BLaER1 (cell line): Measurements from ENCODE around the gene DDX39A.

Source experiments
- H3K27ac ChIP-seq: shearing (Covaris generic); formaldehyde crosslinking; 2 replicates; pipeline ENCODE4 v1.8.1; 2022
- H3K27me3 ChIP-seq: shearing (Covaris generic); formaldehyde crosslinking; 2 replicates; pipeline ENCODE4 v1.8.1; 2022
- H3K36me3 ChIP-seq: shearing (Covaris generic); formaldehyde crosslinking; 2 replicates; pipeline ENCODE4 v1.8.1; 2022
- H3K4me1 ChIP-seq: shearing (Covaris generic); formaldehyde crosslinking; 2 replicates; pipeline ENCODE4 v1.8.1; 2022
- H3K4me2 ChIP-seq: shearing (Covaris generic); formaldehyde crosslinking; 2 replicates; pipeline ENCODE4 v1.8.1; 2022
- H3K4me3 ChIP-seq: shearing (Covaris generic); formaldehyde crosslinking; 2 replicates; pipeline ENCODE4 v1.8.1; 2022
- H3K9ac ChIP-seq: shearing (Covaris generic); formaldehyde crosslinking; 2 replicates; pipeline ENCODE4 v1.8.1; 2022
- H3K9me3 ChIP-seq: shearing (Covaris generic); formaldehyde crosslinking; 2 replicates; pipeline ENCODE4 v1.8.1; 2022
- H4K20me1 ChIP-seq: shearing (Covaris generic); formaldehyde crosslinking; 2 replicates; pipeline ENCODE4 v1.8.1; 2022
- Cebpa-rat ChIP-seq: shearing (Covaris generic); IDR thresholded peaks from 2 replicates; pipeline ENCODE4 v1.8.1; 2022

DDX39A gene

GRCh38 chr19:14449321-14449720 lies 30.2 kb upstream of the DDX39A start:
- H4K20me1 ChIP-seq: peaks cover 37% of the 10 kb centered on the region
- TF ChIP-seq Cebpa-rat: no peak
- no peaks in the 10 kb centered on the region for H3K4me1 ChIP-seq
- H3K27ac ChIP-seq: no peak overlapping the region
- peaks cover 98% of the 10 kb centered on the region for H3K36me3 ChIP-seq
- H3K4me2 ChIP-seq: no peak overlapping the region
- no peak overlapping the region for H3K4me3 ChIP-seq
- no peaks in the 10 kb centered on the region for H3K9me3 ChIP-seq
- no peaks in the 10 kb centered on the region for H3K27me3 ChIP-seq
- no peak overlapping the region for H3K9ac ChIP-seq

- H3K36me3 ChIP-seq: peaks cover 99% of the 10 kb centered on the region
- H4K20me1 ChIP-seq: peaks cover 40% of the 10 kb centered on the region
- no peaks in the 10 kb centered on the region for H3K27me3 ChIP-seq
- H3K9me3 ChIP-seq: no peaks in the 10 kb centered on the region
- no peak for TF ChIP-seq Cebpa-rat
- no peak overlapping the region for H3K27ac ChIP-seq
- no peak overlapping the region for H3K4me3 ChIP-seq
- no peak overlapping the region for H3K9ac ChIP-seq
- H3K4me1 ChIP-seq: no peaks in the 10 kb centered on the region
- H3K4me2 ChIP-seq: no peak overlapping the region
Observed at GRCh38 chr19:14446336-14447036, 27.3 kb upstream of the DDX39A start.

- no peaks in the 10 kb centered on the region for H3K9me3 ChIP-seq
- peaks cover 82% of the 10 kb centered on the region for H3K36me3 ChIP-seq
- no peak overlapping the region for H3K9ac ChIP-seq
- no peak for TF ChIP-seq Cebpa-rat
- H3K27me3 ChIP-seq: no peaks in the 10 kb centered on the region
- no peak overlapping the region for H3K4me2 ChIP-seq
- peaks cover 26% of the 10 kb centered on the region for H3K4me1 ChIP-seq
- H3K27ac ChIP-seq: no peak overlapping the region
- peaks cover 25% of the 10 kb centered on the region; the same call in 1 of the 2 replicates for H4K20me1 ChIP-seq
- H3K4me3 ChIP-seq: no peak overlapping the region
Observed at GRCh38 chr19:14443632-14444216, 24.6 kb upstream of the DDX39A start.

GRCh38 chr19:14442891-14443631 lies 23.9 kb upstream of the DDX39A start:
- TF ChIP-seq Cebpa-rat: no peak
- Histone ChIP-seq H3K36me3 (peaks cover 76% of the 10 kb centered on the region), H4K20me1 (peaks cover 19% of the 10 kb centered on the region; the same call in 1 of the 2 replicates), H3K4me3 (no peak overlapping the region), H3K4me2 (no peak overlapping the region), H3K9ac (no peak overlapping the region), H3K27me3 (no peaks in the 10 kb centered on the region), H3K4me1 (peaks cover 32% of the 10 kb centered on the region), H3K27ac (no peak overlapping the region), H3K9me3 (no peaks in the 10 kb centered on the region)

- peak overlapping the region; percentile 99 for H3K4me2 ChIP-seq
- H3K27ac ChIP-seq: peak overlapping the region; percentile 89
- peaks cover 28% of the 10 kb centered on the region for H4K20me1 ChIP-seq
- H3K9ac ChIP-seq: peak overlapping the region; percentile 78
- H3K4me3 ChIP-seq: peak overlapping the region; percentile 68; the same call in 1 of the 2 replicates
- peaks cover 35% of the 10 kb centered on the region for H3K4me1 ChIP-seq
- TF ChIP-seq Cebpa-rat: no peak
- no peaks in the 10 kb centered on the region for H3K9me3 ChIP-seq
- peaks cover 74% of the 10 kb centered on the region for H3K36me3 ChIP-seq
- no peaks in the 10 kb centered on the region for H3K27me3 ChIP-seq
Observed at GRCh38 chr19:14441041-14441938, 22.1 kb upstream of the DDX39A start.

GRCh38 chr19:14440049-14440448 lies 20.9 kb upstream of the DDX39A start:
- TF ChIP-seq Cebpa-rat: no peak
- Histone ChIP-seq H4K20me1 (peaks cover 40% of the 10 kb centered on the region), H3K4me3 (peak overlapping the region; percentile 68), H3K9me3 (no peaks in the 10 kb centered on the region), H3K27me3 (no peaks in the 10 kb centered on the region), H3K4me1 (peaks cover 46% of the 10 kb centered on the region), H3K36me3 (peaks cover 70% of the 10 kb centered on the region), H3K4me2 (peak overlapping the region; percentile 99), H3K27ac (peak overlapping the region; percentile 89), H3K9ac (peak overlapping the region; percentile 78)

- 0 out of 2 replicates have a peak overlapping the region, but pooled peaks have one; percentile 24 for H3K9ac ChIP-seq
- peak overlapping the region; percentile 99 for H3K4me2 ChIP-seq
- peaks cover 47% of the 10 kb centered on the region for H4K20me1 ChIP-seq
- peaks cover 64% of the 10 kb centered on the region for H3K36me3 ChIP-seq
- TF ChIP-seq Cebpa-rat: no peak
- 0 out of 2 replicates have a peak overlapping the region, but pooled peaks have one; percentile 13 for H3K27ac ChIP-seq
- no peak overlapping the region for H3K4me3 ChIP-seq
- no peaks in the 10 kb centered on the region for H3K9me3 ChIP-seq
- H3K4me1 ChIP-seq: peaks cover 57% of the 10 kb centered on the region
- H3K27me3 ChIP-seq: no peaks in the 10 kb centered on the region
Observed at GRCh38 chr19:14439014-14439413, 19.9 kb upstream of the DDX39A start.

- peaks cover 51% of the 10 kb centered on the region for H3K36me3 ChIP-seq
- peaks cover 60% of the 10 kb centered on the region for H3K4me1 ChIP-seq
- no peak overlapping the region for H3K4me2 ChIP-seq
- H3K27me3 ChIP-seq: no peaks in the 10 kb centered on the region
- peaks cover 47% of the 10 kb centered on the region for H4K20me1 ChIP-seq
- TF ChIP-seq Cebpa-rat: no peak
- no peak overlapping the region for H3K27ac ChIP-seq
- no peaks in the 10 kb centered on the region for H3K9me3 ChIP-seq
- no peak overlapping the region for H3K9ac ChIP-seq
- no peak overlapping the region for H3K4me3 ChIP-seq
Observed at GRCh38 chr19:14437578-14438140, 18.5 kb upstream of the DDX39A start.
